ENCODE measurements around the gene KIAA0825. TPM values are rescaled to one million over a fixed set of nuclear protein-coding genes. Genes with fewer than 3 reads are reported as not detected.
"Not testable (repeated sequence)": the region's sequence is repeated elsewhere in the genome, so short reads cannot be mapped to it uniquely, and the experiment has no call there.

Gene KIAA0825
- polyA plus RNA-seq, 1 donor from 2014 or later, result 5.1 TPM

- no peak overlapping the region for H3K9ac ChIP-seq (ENCODE audit: low read length)
- no peaks in the 10 kb centered on the region for H3K79me2 ChIP-seq (replicated peaks; ENCODE audit: insufficient read depth, low read length)
- H4K20me1 ChIP-seq (ENCODE audit: insufficient read depth), result no peaks in the 10 kb centered on the region
- H3K9me2 ChIP-seq (ENCODE audit: insufficient read depth, low read length), result no peaks in the 10 kb centered on the region
- TF ChIP-seq SMC3 (conservative IDR thresholded peaks at IDR 0.05; ENCODE audit: poor library complexity) (no peak), REST (IDR thresholded peaks at IDR 0.05; ENCODE audit: borderline replicate concordance) (no peak), MXI1 (conservative IDR thresholded peaks at IDR 0.05; ENCODE audit: poor library complexity, severe bottlenecking) (no peak), TAF1 (IDR thresholded peaks at IDR 0.05; ENCODE audit: low read depth) (no peak), POLR2AphosphoS5 (IDR thresholded peaks at IDR 0.05) (no peak), RAD21 (conservative IDR thresholded peaks at IDR 0.05) (no peak), EZH2 (IDR thresholded peaks at IDR 0.05; ENCODE audit: borderline replicate concordance, insufficient read depth, low read length, poor library complexity, severe bottlenecking) (no peak), EP300 (conservative IDR thresholded peaks at IDR 0.05; ENCODE audit: poor library complexity, severe bottlenecking) (no peak)
- TF ChIP-seq, protein P1, sequence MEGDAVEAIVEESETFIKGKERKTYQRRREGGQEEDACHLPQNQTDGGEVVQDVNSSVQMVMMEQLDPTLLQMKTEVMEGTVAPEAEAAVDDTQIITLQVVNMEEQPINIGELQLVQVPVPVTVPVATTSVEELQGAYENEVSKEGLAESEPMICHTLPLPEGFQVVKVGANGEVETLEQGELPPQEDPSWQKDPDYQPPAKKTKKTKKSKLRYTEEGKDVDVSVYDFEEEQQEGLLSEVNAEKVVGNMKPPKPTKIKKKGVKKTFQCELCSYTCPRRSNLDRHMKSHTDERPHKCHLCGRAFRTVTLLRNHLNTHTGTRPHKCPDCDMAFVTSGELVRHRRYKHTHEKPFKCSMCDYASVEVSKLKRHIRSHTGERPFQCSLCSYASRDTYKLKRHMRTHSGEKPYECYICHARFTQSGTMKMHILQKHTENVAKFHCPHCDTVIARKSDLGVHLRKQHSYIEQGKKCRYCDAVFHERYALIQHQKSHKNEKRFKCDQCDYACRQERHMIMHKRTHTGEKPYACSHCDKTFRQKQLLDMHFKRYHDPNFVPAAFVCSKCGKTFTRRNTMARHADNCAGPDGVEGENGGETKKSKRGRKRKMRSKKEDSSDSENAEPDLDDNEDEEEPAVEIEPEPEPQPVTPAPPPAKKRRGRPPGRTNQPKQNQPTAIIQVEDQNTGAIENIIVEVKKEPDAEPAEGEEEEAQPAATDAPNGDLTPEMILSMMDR (IDR thresholded peaks at IDR 0.05; ENCODE audit: poor library complexity, severe bottlenecking), result no peak
- H3K4me3 ChIP-seq (ENCODE audit: low read length), result no peak overlapping the region
- H3F3A ChIP-seq (ENCODE audit: insufficient read depth, low read length, poor library complexity, severe bottlenecking), result no peaks in the 10 kb centered on the region
- H3K36me3 ChIP-seq (ENCODE audit: insufficient read depth, low read length), result no peaks in the 10 kb centered on the region
- H3K9me3 ChIP-seq (ENCODE audit: low read length), result no peaks in the 10 kb centered on the region
- H3K4me2 ChIP-seq (ENCODE audit: low read length), result no peak overlapping the region
- H3K27me3 ChIP-seq (ENCODE audit: insufficient read depth, low read depth, low read length), result no peaks in the 10 kb centered on the region
- no peak overlapping the region for H3K27ac ChIP-seq (ENCODE audit: low read length)
- H2AFZ ChIP-seq (ENCODE audit: low read depth, low read length), result no peak overlapping the region
These were observed 493.3 kb downstream of the KIAA0825 start for GRCh38 chr5:94125107-94125506.

DNA sequence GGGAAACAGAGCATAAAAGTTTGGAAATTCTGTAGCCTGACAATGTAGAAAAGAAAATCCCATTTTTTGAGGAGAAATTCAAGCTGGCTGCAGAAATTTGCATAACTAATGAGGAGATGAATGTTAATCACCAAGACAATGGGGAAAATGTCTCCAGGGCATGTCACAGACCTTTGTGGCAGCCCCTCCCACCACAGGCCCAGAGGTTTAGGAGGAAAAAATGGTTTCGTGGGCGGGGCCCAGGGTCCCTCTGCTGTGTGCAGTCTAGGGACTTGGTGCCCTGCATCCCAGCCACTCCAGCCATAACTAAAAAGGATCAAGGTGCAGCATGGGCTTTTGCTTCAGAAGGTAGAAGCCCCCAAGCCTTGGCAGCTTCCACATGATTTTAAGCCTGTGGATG is 502.1 kb downstream of the KIAA0825 start:
- not testable (repeated sequence) for H3K9me3 ChIP-seq (ENCODE audit: low read length); H3K4me3 ChIP-seq (ENCODE audit: low read length); H3K9ac ChIP-seq (ENCODE audit: low read length); H2AFZ ChIP-seq (ENCODE audit: low read depth, low read length); H3K4me2 ChIP-seq (ENCODE audit: low read length); H3K9me2 ChIP-seq (ENCODE audit: insufficient read depth, low read length); H3F3A ChIP-seq (ENCODE audit: insufficient read depth, low read length, poor library complexity, severe bottlenecking); H3K27ac ChIP-seq (ENCODE audit: low read length); H4K20me1 ChIP-seq (ENCODE audit: insufficient read depth); H3K79me2 ChIP-seq (replicated peaks; ENCODE audit: insufficient read depth, low read length); H3K36me3 ChIP-seq (ENCODE audit: insufficient read depth, low read length); H3K27me3 ChIP-seq (ENCODE audit: insufficient read depth, low read depth, low read length)

GRCh38 chr5:94113087-94113486 is 505.3 kb downstream of the KIAA0825 start:
- Histone ChIP-seq H3K27ac (ENCODE audit: low read length) (no peak overlapping the region), H3K79me2 (replicated peaks; ENCODE audit: insufficient read depth, low read length) (no peaks in the 10 kb centered on the region), H4K20me1 (ENCODE audit: insufficient read depth) (no peaks in the 10 kb centered on the region), H3K4me2 (ENCODE audit: low read length) (no peak overlapping the region), H3K9me3 (ENCODE audit: low read length) (no peaks in the 10 kb centered on the region), H3K9ac (ENCODE audit: low read length) (no peak overlapping the region), H2AFZ (ENCODE audit: low read depth, low read length) (no peak overlapping the region), H3F3A (ENCODE audit: insufficient read depth, low read length, poor library complexity, severe bottlenecking) (no peaks in the 10 kb centered on the region), H3K36me3 (ENCODE audit: insufficient read depth, low read length) (no peaks in the 10 kb centered on the region), H3K27me3 (ENCODE audit: insufficient read depth, low read depth, low read length) (no peaks in the 10 kb centered on the region), H3K4me3 (ENCODE audit: low read length) (no peak overlapping the region), H3K9me2 (ENCODE audit: insufficient read depth, low read length) (no peaks in the 10 kb centered on the region)
- TF ChIP-seq RAD21 (conservative IDR thresholded peaks at IDR 0.05) (no peak), EZH2 (IDR thresholded peaks at IDR 0.05; ENCODE audit: borderline replicate concordance, insufficient read depth, low read length, poor library complexity, severe bottlenecking) (no peak), SMC3 (conservative IDR thresholded peaks at IDR 0.05; ENCODE audit: poor library complexity) (no peak), REST (IDR thresholded peaks at IDR 0.05; ENCODE audit: borderline replicate concordance) (no peak), POLR2AphosphoS5 (IDR thresholded peaks at IDR 0.05) (no peak), MXI1 (conservative IDR thresholded peaks at IDR 0.05; ENCODE audit: poor library complexity, severe bottlenecking) (no peak), TAF1 (IDR thresholded peaks at IDR 0.05; ENCODE audit: low read depth) (no peak), EP300 (conservative IDR thresholded peaks at IDR 0.05; ENCODE audit: poor library complexity, severe bottlenecking) (no peak)
- TF ChIP-seq, protein P1 (IDR thresholded peaks at IDR 0.05; ENCODE audit: poor library complexity, severe bottlenecking), result no peak
